HG03442 (cell line): ENCODE measurements around the gene AACS.
"Not testable (repeated sequence)": the region's sequence is repeated elsewhere in the genome, so short reads cannot be mapped to it uniquely, and the experiment has no call there.

ENCODE experiments used
- ATAC-seq: cut with Tn5 transposase; IDR thresholded peaks from one replicate; pipeline ENCODE4 v1.9.1; 2021; ENCODE audit warnings: mild to moderate bottlenecking, moderate library complexity; ENCODE audit not compliant: unreplicated experiment

AACS gene

DNA sequence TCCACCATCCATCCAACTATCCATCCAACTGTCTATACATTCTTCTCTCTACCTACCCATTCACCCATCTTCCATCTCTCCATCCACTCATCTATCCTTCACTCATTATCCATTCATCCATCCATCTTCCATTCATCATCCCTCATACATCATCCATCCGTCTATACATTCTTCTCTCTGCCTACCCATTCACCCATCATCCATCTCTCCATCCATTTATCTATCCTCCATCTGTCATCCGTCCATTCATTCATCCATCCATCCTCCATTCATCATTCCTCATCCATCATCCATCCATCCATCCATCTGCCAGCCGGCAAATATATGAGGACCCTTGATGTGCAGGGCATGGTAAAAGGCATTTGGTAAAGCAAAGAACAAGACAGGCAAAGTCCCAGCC is 25.2 kb downstream of the AACS start:
- no peak for ATAC-seq

- no peak for ATAC-seq
These were observed 26.2 kb downstream of the AACS start for GRCh38 chr12:125091401-125091800.

GRCh38 chr12:125092108-125092871 is 27.1 kb downstream of the AACS start:
- no peak for ATAC-seq

DNA sequence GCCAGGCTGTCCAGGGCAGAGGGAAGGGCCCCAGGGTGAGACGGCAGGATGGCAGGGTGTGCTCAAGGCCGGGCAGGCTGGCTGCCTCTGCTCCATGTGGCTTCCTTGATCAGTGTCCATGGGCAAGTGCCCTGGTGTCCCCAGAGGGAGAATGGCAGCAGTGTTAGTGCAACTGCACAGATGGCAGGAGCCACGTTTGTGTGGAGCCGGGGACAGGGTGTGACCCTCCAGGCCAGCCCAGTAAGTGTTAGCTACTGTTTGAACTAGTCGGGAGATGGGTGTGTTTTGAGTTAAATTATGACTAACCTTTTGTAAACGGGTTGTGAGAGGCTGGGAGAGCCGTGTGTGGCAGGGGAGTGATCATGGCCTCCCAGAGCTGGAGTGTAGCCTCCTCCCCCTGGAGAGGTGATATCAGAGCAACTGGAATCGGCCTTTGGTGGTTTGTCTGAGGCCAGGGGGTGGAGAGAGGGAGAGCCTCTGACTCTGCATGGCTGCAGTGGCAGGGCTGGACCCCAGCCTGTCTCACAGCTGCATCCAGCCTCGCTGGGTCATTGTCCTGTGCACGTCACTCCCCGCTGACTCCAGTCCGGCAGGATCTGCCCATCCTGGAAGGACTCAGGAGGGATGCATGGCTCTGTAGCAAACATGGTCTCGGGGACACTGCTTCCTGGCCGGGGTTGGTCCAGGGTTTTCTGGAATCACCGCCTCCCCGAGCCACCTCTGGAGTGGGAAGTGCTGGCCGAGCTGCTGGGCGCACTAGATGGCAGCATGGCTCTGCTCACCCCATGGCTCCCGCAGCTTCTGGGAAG is 27.8 kb downstream of the AACS start:
- no peak for ATAC-seq

- ATAC-seq: no peak
These were observed 28.6 kb downstream of the AACS start for GRCh38 chr12:125093681-125094330.

GRCh38 chr12:125096894-125097293 is 31.7 kb downstream of the AACS start:
- ATAC-seq: no peak

DNA sequence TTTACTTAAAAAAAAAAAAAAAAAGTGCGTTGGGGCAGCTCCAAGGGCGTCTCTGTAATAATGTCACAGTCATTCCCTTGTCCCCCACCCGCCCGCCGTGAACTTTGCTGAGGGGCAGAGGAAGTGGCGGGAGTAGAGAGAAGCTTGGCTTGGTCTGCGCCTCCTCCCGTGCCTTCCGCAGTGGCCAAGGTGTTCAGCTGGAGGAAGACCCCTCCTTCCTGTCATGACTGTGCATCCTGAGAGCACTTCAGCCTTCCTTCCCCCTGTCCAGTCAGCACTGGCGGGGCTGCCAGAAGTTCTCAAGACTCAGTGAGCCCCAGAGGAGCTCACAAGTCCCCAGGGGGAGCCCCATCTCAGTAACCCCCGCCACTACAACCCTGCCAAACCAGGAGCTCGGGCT is 32.2 kb downstream of the AACS start:
- ATAC-seq: no peak

DNA sequence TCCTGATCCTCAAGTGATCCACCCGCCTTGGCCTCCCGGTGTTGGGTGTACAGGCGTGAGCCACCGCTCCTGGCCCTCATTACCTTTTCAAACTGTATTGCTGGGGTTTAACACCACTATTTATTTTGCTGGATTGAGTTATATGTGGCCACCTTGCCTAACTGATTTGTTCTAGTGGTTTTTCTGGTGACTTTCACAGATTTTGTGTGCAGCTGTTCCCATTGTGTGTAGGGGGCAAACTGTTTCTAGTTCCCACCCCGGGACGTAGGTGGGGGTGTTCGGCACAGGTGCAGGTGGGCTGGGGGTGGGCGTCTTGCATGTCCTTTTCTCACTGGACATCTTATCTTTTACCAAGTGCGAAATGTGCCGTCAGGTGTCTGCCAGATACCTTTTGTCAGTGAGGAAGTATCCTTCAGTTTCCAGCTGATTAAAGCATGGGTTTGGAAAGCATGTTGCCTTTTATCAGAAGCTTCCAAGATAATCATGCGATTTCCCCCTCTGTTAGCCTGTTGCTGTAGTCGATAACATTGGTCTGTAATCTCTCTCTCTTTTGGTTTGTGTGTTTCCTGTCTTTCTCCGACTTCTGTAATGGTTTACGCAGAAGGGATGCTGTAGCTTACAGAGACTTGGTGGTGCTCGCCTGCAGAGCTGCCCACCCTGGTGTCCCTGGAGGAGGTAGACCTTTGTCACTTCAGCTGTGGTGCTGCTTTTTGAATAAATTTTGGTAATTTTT is 33.6 kb downstream of the AACS start:
- no peak for ATAC-seq

GRCh38 chr12:125099409-125099782 is 34.2 kb downstream of the AACS start:
- ATAC-seq: no peak

- no peak for ATAC-seq
These were observed 35.6 kb downstream of the AACS start for GRCh38 chr12:125100551-125101434.

DNA sequence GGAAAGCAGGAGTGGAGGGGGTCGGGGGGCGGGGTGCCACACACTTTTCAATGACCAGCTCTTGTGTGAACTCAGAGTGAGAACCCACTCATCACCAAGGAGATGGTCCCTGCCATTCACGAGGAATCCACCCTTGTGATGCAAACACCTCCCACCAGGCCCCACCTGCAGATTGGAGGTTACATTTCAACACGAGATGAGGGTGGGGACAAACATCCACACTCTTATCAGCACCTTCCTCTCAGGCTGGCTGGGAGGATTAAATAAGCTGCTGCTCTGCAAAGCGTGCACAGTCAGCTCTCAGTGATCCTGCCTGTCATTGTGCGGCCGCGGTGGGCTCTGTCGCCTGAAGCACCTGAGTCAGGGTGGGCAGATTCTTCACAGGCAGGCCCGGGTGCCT is 39.7 kb downstream of the AACS start:
- ATAC-seq: no peak

DNA sequence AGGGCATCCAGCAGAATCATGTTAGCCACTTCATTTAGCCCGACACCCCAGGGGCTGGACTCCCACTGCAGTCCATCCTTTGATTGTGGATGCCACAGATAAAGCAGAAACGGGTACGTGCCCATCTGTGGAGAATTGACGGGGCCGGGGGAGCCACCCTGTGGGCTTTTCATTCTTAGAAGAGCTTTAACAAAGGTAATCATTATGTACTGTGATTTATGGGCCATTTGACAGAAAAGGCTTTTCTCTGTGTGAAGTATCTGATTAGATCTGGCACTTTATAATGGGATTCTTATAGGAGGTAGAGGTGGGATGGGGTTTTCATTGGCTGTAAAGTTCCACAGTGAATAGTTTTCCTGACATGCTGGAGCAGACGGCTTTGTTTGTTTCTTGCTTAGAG is 40.4 kb downstream of the AACS start:
- ATAC-seq: no peak

- no peak for ATAC-seq
These were observed 45.6 kb downstream of the AACS start for GRCh38 chr12:125110641-125111360.

DNA sequence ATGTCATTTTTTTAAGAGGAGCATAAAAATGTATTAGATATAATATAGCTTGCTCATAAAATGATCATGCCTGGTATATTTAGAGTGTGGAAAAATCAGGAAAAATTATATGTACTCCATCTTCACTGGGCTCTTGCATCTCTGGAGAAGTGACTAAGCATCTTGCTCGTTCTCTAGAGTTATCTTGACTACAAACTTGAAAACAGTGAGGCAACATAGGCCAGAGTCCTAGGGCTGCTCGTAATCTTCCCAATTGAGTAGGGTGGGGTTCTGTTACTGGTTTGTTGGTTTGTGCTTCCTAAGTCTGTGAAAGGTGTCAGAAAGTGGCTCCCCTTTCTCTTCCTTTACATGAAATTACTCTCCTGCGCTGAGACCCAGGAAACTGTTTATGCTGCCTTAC is 46.2 kb downstream of the AACS start:
- no peak for ATAC-seq

DNA sequence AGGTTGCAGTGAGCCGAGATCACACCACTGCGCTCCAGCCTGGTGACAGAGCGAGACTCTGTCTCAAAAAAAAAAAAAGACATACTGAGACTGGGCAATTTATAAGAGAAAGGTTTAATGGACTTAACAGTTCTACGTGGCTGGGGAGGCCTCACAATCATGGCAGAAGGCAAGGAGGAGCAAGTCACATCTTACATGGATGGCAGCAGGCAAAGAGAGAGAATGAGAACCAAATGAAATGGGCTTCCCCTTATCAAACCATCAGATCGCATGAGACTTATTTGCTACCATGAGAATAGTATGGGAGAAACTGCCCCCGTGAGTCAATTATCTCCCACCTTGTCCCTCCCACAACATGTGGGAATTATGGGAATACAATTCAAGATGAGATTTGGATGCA is 47.4 kb downstream of the AACS start:
- not testable (repeated sequence) for ATAC-seq

DNA sequence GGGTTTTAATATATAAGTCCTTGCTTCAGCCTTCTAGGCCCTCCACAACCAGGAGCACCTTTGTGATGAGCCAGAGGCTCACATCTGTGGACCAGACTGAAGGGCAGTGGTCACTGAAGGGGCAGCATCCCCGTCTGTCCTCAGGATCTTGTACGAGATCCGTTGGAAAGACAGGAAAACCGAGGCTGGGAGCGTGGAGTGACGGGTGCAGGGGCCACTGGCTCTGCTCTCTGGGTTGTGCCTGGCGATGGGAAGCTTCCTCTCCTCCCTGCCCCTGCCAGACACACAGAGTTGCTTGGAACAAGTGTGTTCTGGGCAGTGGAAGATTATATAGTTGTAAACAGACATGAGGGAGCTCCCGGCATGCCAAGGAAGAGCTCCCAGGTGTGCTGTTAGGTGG is 48.0 kb downstream of the AACS start:
- no peak for ATAC-seq

- no peak for ATAC-seq
These were observed 48.6 kb downstream of the AACS start for GRCh38 chr12:125113789-125114188.

GRCh38 chr12:125114365-125115141 is 49.3 kb downstream of the AACS start:
- peak; percentile 68 for ATAC-seq

DNA sequence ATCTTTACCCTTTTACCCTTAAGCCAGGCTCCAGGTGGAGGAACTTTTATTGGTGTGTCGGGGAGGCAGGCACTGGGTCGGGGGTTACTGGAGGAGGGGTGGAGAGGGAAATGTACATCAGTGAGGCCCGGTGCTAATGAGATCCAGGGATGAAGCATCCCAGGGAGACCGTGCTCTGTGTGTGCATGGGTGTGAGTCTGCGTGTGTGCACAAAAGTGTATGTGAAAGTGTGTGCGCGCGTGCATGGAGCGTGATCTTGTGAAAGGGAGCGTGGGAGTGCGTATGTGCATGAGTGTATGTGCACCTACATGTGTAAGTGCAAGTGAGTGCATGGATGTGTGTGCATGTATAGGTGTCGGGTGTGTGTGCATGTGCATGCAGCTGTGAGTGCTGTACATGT is 55.3 kb downstream of the AACS start:
- ATAC-seq: no peak
